NT2/D1 (cell line): ENCODE measurements around the gene MYO3B.

ENCODE experiments used
- YY1 ChIP-seq: IDR thresholded peaks from 2 replicates; pipeline ENCODE4 v1.6.1; 2011; ENCODE audit not compliant: insufficient read length, insufficient read depth
- ZNF274 ChIP-seq: IDR thresholded peaks from 2 replicates; pipeline ENCODE4 v1.6.1; 2011; ENCODE audit warnings: mild to moderate bottlenecking, low read depth, low read length

DNA sequence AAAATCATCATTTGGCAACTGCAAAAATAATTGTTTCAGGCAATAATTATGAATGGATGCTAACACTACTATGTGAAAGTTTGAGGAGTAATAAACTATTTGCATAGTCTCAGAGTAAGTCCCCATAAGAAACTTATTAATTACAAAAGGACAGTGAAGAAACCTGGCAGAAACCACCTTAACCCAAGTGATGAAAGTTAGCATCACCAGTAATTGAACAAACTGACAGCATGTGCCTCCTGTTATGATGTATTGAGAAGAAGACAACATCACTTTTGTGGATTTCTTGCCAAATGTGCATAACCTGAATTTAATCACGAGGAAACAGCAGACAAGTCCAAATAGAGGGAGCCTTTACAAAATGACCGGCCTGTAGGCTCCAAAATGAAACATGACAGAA, 353.9 kb downstream of the MYO3B start:
- TF ChIP-seq YY1 (no peak), ZNF274 (no peak)
